Astrocyte (in vitro differentiated cells and primary cell): ENCODE measurements around the gene DNAJA1.

Source experiments
- CTCF ChIP-seq: IDR thresholded peaks from 2 replicates; pipeline ENCODE4 v1.5.1; 2011; ENCODE audit warnings: low read depth, mild to moderate bottlenecking, inconsistent platforms, low read length, moderate library complexity; ENCODE audit not compliant: insufficient read depth
- EZH2 ChIP-seq: IDR thresholded peaks from 2 replicates; pipeline ENCODE4 v1.6.1; 2012; ENCODE audit warnings: mild to moderate bottlenecking, low read length, inconsistent platforms; ENCODE audit not compliant: insufficient read depth

- TF ChIP-seq CTCF, result peak; percentile 14
- TF ChIP-seq EZH2, result no peak
These were observed 19.7 kb downstream of the DNAJA1 start for GRCh38 chr9:33044677-33045282.
